HCEC 1CT (cell line): ENCODE data around the gene DGKG.

ENCODE experiments used
- DNase-seq: peaks from one replicate; pipeline ENCODE4 v3.0.0-alpha.2; 2017

Gene DGKG

DNA sequence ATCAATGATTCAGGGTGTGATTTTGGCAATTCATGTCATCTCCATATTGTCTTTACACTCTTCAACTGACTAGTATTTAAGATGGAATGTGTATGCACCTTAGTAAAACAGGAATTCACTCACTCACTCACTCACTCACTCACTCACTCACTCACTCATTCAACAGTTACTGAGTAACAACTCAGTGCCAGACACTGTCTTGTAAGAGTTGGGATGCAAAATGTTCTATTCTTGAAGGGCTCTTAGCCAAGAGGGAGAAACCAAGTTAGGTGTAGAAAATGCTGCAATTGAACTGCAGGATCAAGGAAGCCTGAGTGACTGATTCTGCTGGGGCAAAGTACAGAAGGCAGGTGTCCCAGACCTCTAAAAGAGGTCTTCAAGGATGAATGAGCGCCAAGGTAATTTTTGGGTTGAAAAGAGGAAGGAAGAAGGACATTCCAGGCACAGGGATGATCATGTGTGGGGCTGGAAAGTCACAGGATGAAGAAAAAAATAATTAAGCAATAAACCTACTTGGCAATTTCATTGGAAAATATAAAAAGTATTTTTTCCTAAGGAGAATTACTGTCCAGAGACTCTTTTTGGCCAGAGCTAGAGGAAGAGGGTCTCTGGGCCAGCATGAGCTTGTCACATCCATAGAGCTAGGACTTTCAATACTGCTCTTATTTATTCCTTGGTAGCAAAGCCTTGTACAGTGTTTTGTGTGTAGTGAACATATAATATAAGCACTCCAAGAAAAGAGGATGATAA, 194.2 kb downstream of the DGKG start:
- no peak for DNase-seq

DNA sequence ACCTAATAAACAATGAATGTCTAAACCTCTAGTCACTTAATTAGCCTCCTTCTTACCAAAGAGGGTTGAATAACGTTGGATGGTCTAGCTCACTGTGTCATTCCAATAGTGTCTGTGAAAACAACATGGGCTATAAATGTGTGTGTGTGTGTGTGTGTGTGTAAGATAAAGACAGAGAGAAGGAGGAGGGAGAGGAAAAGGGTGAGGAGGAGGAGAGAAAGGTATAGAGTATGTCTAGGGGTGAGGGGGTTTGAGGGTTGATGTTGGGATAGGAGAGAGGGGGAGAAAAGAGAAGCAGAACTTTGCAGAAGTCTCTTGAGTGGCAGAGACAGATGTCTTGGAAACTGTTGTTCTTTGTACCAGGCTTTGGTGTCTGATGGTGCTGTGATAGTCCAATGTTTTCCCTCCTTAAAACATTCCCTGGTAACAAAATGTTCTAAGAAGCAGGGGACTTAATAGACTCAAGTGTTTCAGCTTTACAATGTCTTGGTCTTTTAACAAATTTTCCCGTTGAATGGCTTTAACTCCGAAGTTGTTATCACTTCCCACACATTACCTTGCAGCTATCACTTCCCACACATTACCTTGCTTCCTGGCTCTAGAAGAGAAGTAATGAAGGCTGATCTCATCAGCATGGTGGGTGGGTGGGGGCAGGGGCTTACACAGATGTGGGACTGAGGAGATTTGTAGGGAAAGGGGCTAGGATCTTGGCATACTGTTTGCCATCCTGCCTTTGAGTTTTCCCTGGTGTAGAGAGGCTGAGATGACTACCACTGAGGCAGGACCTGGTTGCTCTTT, 195.3 kb downstream of the DGKG start:
- no peak for DNase-seq

- no peak for DNase-seq
These were observed 196.0 kb downstream of the DGKG start for GRCh38 chr3:186166036-186166435.

DNA sequence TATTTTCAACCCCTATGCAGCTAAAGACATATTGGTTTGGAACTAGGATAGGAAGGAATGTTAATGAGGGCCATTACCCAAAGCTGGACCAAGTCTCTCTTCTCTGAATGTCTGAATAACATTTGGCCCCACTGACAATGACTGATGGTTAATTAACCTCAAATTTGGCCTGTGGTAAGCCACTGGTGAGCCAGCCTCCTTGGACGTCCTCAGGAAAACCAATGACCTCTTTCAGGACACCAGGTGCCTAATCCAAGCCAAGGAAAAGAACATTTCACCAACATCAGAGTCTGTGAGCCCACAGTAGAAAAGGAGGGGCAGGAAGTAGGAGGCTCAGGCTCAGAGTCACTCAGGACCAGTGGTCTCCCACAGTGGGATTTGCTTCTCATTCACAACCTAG, 196.7 kb downstream of the DGKG start:
- DNase-seq: no peak

- no peak for DNase-seq
These were observed 197.3 kb downstream of the DGKG start for GRCh38 chr3:186164696-186165095.

- no peak for DNase-seq
These were observed 199.8 kb downstream of the DGKG start for GRCh38 chr3:186162221-186162620.

GRCh38 chr3:186160691-186161243, 201.3 kb downstream of the DGKG start:
- no peak for DNase-seq

DNA sequence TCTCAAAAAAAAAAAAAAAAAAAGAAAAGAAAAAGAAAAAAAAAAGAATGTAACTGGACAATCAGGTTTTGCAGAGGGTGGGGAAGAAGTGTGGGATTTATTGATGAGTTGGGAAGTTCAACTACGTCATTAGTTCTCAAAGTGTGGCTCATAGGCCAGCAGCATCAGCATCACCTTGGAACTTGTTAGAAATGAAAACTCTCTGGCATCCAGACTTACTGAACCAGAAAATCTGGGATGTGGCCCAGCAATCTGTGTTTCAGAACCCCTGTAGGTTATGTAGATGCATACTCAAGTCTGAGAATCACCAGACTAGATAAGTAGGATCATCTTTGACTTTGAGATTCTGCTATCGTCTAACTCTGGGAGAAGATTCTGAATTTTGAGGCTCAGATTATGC, 207.4 kb downstream of the DGKG start:
- DNase-seq: no peak

- no peak for DNase-seq
These were observed 209.1 kb downstream of the DGKG start for GRCh38 chr3:186152889-186153292.

DNA sequence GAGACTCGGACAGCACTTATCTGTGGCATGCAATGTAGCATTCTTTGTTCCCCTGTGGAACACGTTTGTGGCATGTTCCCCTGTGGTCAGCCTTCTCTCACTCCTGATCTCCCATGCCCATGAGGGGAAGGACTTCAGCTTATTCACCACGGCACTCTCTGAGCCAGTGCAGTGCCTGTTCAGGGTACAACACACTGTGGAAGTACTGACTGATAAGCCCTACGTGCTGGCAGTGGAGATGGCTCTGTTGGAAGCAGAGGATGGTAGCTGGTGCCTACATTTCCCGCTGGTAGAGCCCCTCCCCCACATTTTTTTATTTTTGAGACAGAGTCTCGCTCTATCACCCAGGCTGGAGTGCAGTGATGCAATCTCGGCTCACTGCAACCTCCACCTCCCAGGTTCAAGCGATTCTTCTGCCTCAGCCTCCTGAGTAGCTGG, 209.7 kb downstream of the DGKG start:
- no peak for DNase-seq

DNA sequence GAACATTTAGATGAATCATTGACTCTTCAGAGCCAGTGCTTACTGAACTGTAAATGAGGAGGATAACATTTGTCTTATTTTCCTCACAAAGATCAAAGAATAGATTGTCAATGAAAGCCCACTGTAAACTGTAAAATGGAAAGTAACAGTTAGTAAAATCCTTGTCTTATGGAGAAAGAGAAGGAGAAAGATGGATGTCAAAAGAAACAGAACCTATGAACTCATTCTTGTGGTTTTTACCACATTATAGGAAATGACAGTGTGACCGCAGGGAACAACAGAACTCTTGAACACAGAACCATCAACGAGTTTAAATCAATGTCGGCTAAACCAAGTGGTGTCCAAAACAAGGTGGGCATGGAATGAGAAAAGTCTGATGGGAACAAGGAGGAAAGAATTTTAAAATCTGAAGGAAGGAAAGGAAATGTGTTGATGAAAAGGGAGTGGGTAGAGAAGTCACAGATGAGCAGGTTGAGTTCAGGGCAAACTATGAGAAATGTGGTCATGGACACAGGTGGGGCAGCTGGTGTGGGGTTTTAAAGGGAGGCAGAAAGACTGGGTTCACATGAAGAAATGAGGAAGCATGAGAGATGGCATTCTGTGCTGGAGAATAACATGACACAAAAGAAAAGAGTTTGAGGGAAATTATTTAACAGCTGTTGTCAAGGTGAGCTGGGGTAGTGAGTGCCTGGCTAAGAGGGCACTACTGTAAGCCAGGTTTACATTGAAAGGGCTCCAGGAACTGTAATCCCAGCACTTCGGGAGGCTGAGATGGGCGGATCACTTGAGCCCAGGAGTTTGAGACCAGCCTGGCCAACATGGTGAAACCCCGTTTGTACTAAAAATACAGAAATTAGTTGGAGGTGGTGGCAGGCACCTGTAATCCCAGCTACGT, 210.7 kb downstream of the DGKG start:
- no peak for DNase-seq

- no peak for DNase-seq
These were observed 211.8 kb downstream of the DGKG start for GRCh38 chr3:186150041-186150830.

DNA sequence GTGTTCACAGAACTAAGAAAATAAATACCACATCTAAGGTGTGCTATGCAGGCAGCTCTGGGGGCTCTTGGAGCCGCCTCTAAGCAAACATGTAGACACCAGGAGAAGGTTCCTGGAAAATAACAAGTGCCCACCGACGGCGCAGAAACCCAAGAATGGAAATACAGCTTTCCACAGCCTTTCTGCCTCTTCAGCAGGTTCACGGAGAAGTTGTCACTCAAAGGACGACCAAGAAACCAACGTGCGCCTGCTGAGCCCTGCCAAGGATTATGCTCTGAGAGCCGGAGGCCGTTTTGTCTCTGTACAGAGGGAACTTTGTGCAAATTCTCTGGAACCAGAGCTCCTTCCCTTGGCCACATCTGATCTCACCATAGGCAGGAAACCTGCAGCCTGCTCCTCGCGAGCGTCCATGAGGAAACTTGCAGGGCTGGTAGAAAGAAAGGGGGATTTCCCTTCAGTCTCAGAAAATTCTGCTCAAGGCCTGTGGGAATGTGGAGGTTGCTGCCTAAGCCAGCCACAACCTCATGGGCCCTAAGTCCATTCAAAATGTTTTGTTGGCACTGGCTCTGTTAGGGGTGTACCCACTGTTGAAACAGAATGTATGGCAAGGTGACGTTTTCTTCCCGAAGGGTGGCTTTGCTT, 212.6 kb downstream of the DGKG start:
- DNase-seq: no peak

GRCh38 chr3:186144257-186144656, 217.8 kb downstream of the DGKG start:
- no peak for DNase-seq

- no peak for DNase-seq
These were observed 218.8 kb downstream of the DGKG start for GRCh38 chr3:186143250-186143649.

DNA sequence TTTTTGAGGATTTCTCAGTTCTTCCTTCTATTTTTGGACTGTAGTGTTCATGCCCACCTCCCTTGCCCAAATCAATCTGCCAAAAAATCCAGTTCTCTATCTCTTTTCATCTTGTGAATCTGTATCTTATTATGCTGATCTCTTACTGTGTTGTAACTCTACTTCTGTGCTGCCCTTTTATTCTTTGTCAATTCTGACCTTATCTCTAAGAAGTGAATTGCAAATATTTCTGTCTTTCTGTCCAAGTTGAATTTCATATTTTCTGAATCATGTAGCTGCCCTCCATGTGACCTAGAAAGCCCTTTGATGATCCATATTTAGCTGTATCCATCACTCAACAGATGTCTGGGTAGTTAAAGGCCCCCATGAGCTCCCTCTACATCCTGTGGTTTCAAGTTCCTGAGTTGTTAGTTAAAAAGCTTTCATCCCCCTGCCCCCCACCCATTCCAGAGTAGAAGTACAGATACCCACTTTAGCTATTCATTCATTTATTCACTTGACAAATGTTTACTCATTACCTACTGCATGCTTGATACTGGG, 219.6 kb downstream of the DGKG start:
- peak; percentile 41 for DNase-seq

DNA sequence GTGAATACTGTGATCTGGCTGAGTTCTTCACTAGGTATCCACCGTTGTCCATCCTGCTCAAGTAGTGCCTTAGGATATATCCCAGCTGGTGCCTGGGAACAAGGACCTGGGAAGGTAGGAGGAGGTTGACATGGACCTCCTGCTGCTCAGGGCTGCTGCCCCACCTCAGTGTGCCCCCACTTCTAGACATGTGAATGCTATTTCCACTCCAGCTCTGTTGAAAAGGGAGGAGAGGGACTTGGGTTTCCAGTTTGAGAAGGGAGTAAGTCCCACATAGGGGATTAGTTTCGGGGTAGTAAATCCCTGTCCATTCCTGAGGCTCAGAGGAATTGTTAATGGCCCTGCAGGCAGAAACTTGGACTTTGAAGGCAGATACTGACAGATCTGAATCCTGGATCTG, 220.2 kb downstream of the DGKG start:
- no peak for DNase-seq

DNA sequence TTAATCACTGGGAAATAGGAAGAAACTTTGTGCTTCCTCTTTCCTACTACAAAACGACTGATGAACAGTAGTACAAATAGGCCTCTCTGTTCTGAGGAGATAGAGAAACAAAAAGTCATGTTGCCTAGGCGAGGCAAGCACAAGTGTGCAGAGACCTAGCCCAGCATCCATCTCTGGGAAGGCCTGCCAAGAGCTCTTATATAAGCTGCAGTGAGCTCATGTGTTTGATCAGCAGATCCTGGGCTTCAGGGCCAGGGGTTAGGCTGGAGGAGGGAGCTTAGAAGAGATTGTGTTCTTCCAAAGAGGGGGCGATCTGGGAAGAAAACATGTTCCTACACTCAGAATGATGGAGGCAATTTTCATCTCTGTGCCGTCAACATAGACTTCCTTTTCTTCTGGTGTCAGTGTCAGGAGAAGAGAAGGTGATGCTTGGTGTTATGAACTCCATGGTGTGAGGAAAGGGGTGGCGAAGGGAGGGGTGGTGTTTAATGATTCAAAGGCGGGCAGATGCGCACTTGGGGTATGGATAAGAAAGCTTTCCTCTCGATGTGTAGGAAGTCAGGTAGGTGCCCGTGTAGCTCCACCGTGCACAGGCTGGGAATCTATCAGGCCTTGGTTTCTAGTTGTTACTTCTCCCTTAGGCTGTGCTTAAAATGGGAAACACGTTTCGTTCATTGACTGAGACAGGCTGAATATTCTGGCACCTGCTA, 223.6 kb downstream of the DGKG start:
- no peak for DNase-seq

DNA sequence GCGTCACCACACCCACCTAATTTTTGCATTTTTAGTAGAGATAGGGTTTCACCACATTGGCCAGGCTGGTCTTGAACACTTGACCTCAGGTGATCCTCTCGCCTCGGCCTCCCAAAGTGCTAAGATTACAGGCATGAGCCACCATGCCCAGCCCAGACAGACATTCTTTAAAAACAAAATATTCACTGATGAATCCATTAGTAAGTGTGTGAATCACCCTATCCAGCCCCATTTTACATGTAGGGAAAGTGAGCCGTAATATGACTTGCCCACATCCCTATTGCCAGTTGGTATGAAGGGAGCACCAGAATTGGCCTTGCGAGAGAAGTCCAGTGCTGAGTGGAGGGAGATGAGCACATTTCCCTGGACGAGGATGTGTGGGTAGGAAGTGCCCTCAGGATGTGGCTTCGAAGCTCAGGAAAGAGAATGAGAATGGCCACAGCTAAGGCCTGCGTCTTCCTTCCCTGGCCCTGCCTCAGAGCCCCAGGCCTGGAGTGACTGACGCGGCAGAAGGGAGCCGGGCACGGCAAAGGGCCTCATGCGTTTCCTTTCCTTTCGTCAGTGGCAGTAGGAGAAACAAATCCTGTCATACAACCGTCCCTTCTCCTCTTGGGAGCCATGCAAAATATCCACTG, 224.9 kb downstream of the DGKG start:
- DNase-seq: peak; percentile 4

DNA sequence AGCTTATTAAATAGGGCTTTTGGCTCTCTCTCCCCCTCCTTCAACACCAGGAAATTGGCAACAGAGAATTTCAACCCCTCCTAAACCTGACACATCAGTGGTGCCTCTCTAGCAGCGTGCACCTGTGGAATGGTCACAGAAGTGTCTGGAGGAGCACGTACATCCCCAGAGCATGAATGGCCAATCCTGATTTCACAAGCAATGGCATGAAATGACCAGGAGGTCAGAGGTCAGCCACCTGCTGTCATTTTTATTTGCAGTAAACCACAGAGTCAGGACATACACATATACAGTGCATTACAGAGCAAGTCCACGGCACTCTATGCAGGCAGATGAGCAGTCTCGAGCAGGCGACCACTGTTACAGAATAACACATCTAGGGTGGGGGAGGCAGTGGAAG, 228.1 kb downstream of the DGKG start:
- no peak for DNase-seq
